Pulmonary artery endothelial cell (primary cell): ENCODE measurements around the gene UBE2Q1. TPM values are rescaled to one million over a fixed set of nuclear protein-coding genes. Genes with fewer than 3 reads are reported as not detected.

Experiments
- DNase-seq: peaks from one replicate; pipeline ENCODE4 v3.0.0-alpha.2; 2011; ENCODE audit warnings: low read depth, low spot score
- total RNA-seq: library from RNA; depleted of rRNA; stranded (reverse); fragments of >200 nt; gene quantifications from 2 replicates; pipeline ENCODE4 v1.2.3, GENCODE V29; 2014

Gene UBE2Q1
- 34.9 and 39.6 TPM in 2 replicates for total RNA-seq

GRCh38 chr1:154557939-154558719 is at the start of gene UBE2Q1:
UBE2Q1 (minus strand) TSS chr1:154558662; CDS start chr1:154558553, 109 bp downstream.
- no peak for DNase-seq

- DNase-seq: peak; percentile 92
Observed at GRCh38 chr1:154607609-154608396, 49.3 kb upstream of the UBE2Q1 start, which contains the start of gene ADAR. ADAR (minus strand) TSS chr1:154608186; CDS start chr1:154608006, 180 bp downstream.

GRCh38 chr1:154607106-154607608 is 48.7 kb upstream of the UBE2Q1 start:
- no peak for DNase-seq

- DNase-seq: no peak
Observed at GRCh38 chr1:154605534-154605933, 47.1 kb upstream of the UBE2Q1 start.

GRCh38 chr1:154603317-154603716 is 44.9 kb upstream of the UBE2Q1 start:
- DNase-seq: no peak

- DNase-seq: no peak
Observed at GRCh38 chr1:154599658-154600057, 41.2 kb upstream of the UBE2Q1 start.

- no peak for DNase-seq
Observed at GRCh38 chr1:154598871-154599635, 40.6 kb upstream of the UBE2Q1 start.

GRCh38 chr1:154595621-154596020 is 37.2 kb upstream of the UBE2Q1 start:
- DNase-seq: no peak

- DNase-seq: no peak
Observed at GRCh38 chr1:154594811-154595210, 36.3 kb upstream of the UBE2Q1 start.

GRCh38 chr1:154593390-154593789 is 34.9 kb upstream of the UBE2Q1 start:
- DNase-seq: no peak

- DNase-seq: no peak
Observed at GRCh38 chr1:154591206-154591605, 32.7 kb upstream of the UBE2Q1 start.

GRCh38 chr1:154590756-154591155 is 32.3 kb upstream of the UBE2Q1 start:
- DNase-seq: no peak

GRCh38 chr1:154589780-154590179 is 31.3 kb upstream of the UBE2Q1 start:
- DNase-seq: no peak

- DNase-seq: no peak
Observed at GRCh38 chr1:154586641-154587040, 28.2 kb upstream of the UBE2Q1 start.

GRCh38 chr1:154586231-154586630 is 27.8 kb upstream of the UBE2Q1 start:
- no peak for DNase-seq

- DNase-seq: peak; percentile 40
Observed at GRCh38 chr1:154584267-154584994, 26.0 kb upstream of the UBE2Q1 start.

GRCh38 chr1:154583773-154584172 is 25.3 kb upstream of the UBE2Q1 start:
- DNase-seq: peak; percentile 39

GRCh38 chr1:154582885-154583284 is 24.4 kb upstream of the UBE2Q1 start:
- DNase-seq: no peak

- no peak for DNase-seq
Observed at GRCh38 chr1:154581766-154582165, 23.3 kb upstream of the UBE2Q1 start.

GRCh38 chr1:154579374-154579773 is 20.9 kb upstream of the UBE2Q1 start:
- no peak for DNase-seq

- DNase-seq: no peak
Observed at GRCh38 chr1:154578058-154578418, 19.6 kb upstream of the UBE2Q1 start.
